Measurements from ENCODE around the gene TRAPPC10. TPM values are rescaled to one million over a fixed set of nuclear protein-coding genes. Genes with fewer than 3 reads are reported as not detected.

TRAPPC10 gene
- total and polyA plus RNA-seq, 2 of the 8 experiments (the other 6 are each of a cell fraction or from before 2014, with no cell fraction given), result 18.5 to 29.8 TPM

DNA sequence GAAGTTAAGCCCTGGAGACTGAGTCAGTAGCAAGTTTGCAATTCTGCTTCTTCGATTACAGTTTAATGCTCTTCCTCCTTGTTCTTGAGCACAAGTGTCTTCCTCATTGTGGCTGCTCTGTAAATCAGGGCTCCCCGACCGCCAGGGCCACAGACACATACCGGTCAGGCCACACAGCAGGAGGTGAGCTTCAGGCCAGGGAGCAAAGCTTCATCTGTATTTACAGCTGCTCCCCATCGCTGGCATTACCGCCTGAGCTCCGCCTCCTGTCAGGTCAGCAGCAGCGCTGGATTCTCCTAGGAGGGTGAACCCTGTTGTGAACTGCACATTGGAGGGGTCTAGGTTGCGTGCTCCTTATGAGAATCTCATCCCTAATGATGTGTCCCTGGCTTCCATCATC is 1.7 kb upstream of the TRAPPC10 start (continued):
- TF ChIP-seq, protein P1, sequence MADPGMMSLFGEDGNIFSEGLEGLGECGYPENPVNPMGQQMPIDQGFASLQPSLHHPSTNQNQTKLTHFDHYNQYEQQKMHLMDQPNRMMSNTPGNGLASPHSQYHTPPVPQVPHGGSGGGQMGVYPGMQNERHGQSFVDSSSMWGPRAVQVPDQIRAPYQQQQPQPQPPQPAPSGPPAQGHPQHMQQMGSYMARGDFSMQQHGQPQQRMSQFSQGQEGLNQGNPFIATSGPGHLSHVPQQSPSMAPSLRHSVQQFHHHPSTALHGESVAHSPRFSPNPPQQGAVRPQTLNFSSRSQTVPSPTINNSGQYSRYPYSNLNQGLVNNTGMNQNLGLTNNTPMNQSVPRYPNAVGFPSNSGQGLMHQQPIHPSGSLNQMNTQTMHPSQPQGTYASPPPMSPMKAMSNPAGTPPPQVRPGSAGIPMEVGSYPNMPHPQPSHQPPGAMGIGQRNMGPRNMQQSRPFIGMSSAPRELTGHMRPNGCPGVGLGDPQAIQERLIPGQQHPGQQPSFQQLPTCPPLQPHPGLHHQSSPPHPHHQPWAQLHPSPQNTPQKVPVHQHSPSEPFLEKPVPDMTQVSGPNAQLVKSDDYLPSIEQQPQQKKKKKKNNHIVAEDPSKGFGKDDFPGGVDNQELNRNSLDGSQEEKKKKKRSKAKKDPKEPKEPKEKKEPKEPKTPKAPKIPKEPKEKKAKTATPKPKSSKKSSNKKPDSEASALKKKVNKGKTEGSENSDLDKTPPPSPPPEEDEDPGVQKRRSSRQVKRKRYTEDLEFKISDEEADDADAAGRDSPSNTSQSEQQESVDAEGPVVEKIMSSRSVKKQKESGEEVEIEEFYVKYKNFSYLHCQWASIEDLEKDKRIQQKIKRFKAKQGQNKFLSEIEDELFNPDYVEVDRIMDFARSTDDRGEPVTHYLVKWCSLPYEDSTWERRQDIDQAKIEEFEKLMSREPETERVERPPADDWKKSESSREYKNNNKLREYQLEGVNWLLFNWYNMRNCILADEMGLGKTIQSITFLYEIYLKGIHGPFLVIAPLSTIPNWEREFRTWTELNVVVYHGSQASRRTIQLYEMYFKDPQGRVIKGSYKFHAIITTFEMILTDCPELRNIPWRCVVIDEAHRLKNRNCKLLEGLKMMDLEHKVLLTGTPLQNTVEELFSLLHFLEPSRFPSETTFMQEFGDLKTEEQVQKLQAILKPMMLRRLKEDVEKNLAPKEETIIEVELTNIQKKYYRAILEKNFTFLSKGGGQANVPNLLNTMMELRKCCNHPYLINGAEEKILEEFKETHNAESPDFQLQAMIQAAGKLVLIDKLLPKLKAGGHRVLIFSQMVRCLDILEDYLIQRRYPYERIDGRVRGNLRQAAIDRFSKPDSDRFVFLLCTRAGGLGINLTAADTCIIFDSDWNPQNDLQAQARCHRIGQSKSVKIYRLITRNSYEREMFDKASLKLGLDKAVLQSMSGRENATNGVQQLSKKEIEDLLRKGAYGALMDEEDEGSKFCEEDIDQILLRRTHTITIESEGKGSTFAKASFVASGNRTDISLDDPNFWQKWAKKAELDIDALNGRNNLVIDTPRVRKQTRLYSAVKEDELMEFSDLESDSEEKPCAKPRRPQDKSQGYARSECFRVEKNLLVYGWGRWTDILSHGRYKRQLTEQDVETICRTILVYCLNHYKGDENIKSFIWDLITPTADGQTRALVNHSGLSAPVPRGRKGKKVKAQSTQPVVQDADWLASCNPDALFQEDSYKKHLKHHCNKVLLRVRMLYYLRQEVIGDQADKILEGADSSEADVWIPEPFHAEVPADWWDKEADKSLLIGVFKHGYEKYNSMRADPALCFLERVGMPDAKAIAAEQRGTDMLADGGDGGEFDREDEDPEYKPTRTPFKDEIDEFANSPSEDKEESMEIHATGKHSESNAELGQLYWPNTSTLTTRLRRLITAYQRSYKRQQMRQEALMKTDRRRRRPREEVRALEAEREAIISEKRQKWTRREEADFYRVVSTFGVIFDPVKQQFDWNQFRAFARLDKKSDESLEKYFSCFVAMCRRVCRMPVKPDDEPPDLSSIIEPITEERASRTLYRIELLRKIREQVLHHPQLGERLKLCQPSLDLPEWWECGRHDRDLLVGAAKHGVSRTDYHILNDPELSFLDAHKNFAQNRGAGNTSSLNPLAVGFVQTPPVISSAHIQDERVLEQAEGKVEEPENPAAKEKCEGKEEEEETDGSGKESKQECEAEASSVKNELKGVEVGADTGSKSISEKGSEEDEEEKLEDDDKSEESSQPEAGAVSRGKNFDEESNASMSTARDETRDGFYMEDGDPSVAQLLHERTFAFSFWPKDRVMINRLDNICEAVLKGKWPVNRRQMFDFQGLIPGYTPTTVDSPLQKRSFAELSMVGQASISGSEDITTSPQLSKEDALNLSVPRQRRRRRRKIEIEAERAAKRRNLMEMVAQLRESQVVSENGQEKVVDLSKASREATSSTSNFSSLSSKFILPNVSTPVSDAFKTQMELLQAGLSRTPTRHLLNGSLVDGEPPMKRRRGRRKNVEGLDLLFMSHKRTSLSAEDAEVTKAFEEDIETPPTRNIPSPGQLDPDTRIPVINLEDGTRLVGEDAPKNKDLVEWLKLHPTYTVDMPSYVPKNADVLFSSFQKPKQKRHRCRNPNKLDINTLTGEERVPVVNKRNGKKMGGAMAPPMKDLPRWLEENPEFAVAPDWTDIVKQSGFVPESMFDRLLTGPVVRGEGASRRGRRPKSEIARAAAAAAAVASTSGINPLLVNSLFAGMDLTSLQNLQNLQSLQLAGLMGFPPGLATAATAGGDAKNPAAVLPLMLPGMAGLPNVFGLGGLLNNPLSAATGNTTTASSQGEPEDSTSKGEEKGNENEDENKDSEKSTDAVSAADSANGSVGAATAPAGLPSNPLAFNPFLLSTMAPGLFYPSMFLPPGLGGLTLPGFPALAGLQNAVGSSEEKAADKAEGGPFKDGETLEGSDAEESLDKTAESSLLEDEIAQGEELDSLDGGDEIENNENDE (IDR thresholded peaks at IDR 0.05; ENCODE audit: insufficient replicate concordance, low read length), result no peak
- TF ChIP-seq NANOG (IDR thresholded peaks at IDR 0.05; ENCODE audit: insufficient read depth, low read depth, low read length, poor library complexity, severe bottlenecking) (no peak), POLR2A (IDR thresholded peaks at IDR 0.05; ENCODE audit: control extremely low read depth in 1 of 2, low read depth in 2 of 2, low read length in 2 of 2) (no peak)
